GM19023 (cell line): ENCODE measurements around the gene PLPPR2.
"Not testable (repeated sequence)": the region's sequence is repeated elsewhere in the genome, so short reads cannot be mapped to it uniquely, and the experiment has no call there.

Experiments used
- ATAC-seq: cut with Tn5 transposase; IDR thresholded peaks from one replicate; pipeline ENCODE4 v1.9.1; 2021; ENCODE audit warnings: mild to moderate bottlenecking, moderate library complexity; ENCODE audit not compliant: unreplicated experiment

PLPPR2 gene

DNA sequence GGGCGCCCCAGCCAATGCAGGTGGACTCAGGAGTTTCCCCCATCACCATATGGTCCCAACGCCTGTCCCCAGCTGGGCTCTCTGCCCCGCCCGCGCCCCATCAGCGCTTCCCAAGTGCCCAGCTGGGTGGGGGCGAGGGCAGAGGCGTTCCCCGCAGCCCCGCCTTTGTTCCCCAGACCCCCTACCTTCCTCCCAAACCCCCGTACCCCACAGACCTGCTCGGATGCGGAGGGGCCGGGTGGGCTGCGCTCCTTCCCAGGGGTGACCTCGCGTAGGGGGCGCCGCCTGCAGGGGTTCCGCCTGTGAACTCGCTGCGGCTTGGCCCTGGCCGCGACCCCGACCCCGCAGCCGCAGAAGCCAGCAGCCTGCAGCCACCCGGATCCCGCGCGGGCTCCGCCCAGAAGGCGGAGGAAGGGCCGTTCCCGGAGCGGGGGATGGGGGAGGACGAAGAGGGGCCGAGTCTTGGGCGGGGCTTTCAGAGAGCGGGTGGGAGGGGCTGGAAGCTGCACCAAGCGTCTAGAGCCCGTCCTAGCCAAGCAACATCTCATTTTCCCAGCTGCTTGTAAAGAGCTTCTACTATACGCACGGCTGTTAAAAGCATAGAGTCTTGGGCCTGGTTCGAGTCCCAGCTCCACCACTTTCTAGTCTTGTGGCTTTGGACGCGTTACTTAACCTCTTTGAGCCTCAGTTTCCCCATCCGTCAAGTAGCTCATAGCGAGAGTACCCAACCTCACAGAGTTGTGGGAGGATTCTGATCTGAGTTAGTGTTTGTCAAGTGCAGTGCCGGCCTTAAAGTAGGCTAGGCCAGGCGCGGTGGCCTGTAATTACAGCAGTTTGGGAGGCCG, 15.8 kb upstream of the PLPPR2 start, which contains the start of gene RAB3D:
RAB3D (minus strand) TSS at position 404 of the 845 bp plus-strand sequence. CDS start 2,258 bp downstream, outside the sequence.
- ATAC-seq, result peak; percentile 84

DNA sequence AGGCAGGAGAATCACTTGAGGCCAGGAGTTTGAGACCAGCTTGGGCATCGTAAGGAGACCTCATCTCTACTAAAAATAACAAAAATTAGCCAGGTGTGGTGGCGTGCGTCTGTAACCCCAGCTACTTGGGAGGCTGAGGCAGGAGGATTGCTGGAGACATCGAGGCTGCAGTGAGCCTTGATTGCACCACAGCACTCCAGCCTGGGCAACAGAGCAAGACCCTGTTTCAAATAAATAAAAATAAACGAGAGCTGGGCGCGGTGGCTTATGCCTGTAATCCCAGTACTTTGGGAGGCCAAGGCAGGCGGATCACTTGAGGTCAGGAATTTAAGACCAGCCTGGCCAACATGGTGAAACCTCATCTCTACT, 15.1 kb upstream of the PLPPR2 start:
- not testable (repeated sequence) for ATAC-seq

- ATAC-seq, result no peak
These were observed 12.8 kb upstream of the PLPPR2 start for GRCh38 chr19:11342429-11342828.

GRCh38 chr19:11345122-11345803, 10.0 kb upstream of the PLPPR2 start:
- ATAC-seq, result no peak

DNA sequence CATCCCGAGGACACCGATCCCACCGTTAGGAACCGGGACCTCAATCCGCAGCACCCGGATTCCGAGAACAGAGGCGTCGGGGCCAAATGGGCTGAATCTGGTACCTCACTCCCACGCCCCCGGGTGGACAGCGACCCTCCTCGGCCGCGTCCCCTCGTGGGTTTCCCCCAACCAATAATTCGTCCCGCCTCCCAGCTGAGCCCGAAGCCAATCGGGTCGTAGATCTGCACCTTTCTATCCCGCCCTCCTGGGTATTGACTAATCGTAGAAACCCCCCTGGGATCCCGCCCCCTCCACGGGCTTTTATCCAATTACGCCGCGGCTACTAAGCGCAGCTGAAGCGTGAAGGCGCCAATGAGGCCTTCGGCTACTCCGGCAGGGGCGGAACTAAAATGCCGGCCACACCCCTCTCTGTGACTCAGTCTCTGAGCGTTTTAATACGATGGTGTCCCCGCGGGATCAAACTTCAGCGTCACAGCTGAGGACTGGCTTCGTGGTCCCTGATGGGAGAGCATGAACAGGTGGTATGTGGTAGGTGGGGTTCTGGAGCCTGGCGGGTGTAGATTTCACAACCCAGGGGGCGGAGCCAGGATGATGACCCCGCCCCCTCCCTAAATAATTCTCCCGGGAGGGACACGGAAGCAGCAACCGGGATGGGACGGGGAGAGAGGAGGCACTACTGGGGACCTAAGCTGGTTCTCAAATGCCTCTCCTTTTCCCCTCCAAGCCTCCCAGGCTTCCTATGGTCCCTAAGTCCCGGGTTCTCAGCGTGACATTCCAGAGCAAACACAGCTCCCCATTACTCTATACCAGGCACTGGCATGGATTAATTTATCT, 8.9 kb upstream of the PLPPR2 start, which contains the start of the genes CCDC159 and TMEM205:
CCDC159 (plus strand) TSS at position 416 of the 837 bp plus-strand sequence; CDS start at position 504, 88 bp downstream.
TMEM205 (minus strand) TSS at position 165 of the 837 bp plus-strand sequence. CDS start 649 bp downstream, outside the sequence.
- ATAC-seq, result peak; percentile 89

- ATAC-seq, result no peak
These were observed 7.6 kb upstream of the PLPPR2 start for GRCh38 chr19:11347546-11348039.

- ATAC-seq, result no peak
These were observed 6.1 kb upstream of the PLPPR2 start for GRCh38 chr19:11349171-11349570.

- not testable (repeated sequence) for ATAC-seq
These were observed 1.1 kb upstream of the PLPPR2 start for GRCh38 chr19:11354102-11354501.

DNA sequence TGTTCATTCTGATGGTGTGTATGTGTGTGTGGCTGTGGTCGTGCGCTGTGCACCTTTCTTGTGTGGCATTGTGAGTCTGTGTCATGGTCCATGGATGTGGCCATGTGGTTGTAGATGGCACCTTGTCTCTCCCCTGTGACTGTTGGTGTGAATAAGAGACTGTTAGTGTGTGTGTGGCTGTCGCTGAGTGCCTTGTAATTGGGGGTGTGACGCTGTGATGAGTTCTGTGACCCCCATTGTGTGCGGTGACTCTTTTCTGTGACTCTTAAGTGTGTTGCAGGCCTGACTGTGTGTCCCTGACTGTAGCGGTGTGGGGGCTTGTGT, 804 bp downstream of the PLPPR2 start:
- ATAC-seq, result no peak

GRCh38 chr19:11356676-11357550, 1.7 kb downstream of the PLPPR2 start:
- ATAC-seq, result no peak

- no peak for ATAC-seq
These were observed 4.2 kb downstream of the PLPPR2 start for GRCh38 chr19:11359421-11359820.

- no peak for ATAC-seq
These were observed 6.0 kb downstream of the PLPPR2 start for GRCh38 chr19:11361037-11361770.

DNA sequence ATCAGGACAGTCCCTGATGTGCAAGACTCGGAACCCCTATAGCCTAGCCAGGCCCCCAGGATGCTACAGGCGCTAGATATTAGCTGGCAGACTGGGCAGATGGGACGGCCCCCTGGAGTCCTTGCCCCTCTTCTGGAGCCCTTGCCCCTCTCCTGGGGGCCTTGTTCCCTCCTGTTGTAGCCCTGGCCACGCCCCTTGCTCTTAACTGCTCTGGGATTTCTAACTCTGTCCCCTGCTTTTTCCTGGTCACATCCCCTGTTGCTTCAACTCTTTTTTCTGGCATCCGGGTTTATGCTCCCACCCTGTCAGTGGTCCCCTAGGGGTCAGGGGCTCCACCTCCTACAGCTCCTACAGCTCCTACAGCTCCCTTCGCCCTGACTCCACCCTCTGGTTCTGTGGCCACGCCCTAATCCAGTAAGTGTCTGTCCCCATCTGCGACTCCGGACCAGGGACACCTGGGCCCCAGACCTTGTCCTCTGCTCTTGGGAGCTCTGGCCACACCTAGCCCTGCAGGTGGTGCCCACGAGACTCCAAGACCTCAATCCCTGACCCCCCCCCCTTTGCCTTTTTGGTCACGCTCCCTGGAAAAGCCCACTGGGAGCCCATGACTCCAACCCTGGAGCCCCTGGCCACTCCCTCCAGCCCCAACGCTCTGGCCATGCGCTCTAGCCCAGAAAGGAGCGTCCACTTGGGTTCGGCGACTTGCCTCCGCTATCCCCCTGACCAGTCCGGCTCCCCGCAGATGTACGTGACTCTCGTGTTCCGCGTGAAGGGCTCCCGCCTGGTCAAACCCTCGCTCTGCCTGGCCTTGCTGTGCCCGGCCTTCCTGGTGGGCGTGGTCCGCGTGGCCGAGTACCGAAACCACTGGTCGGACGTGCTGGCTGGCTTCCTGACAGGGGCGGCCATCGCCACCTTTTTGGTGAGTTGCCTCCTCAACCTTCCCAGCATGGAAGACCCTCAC, 6.8 kb downstream of the PLPPR2 start:
- no peak for ATAC-seq

- no peak for ATAC-seq
These were observed 8.6 kb downstream of the PLPPR2 start for GRCh38 chr19:11363881-11364280.

GRCh38 chr19:11364296-11364904, 9.2 kb downstream of the PLPPR2 start:
- no peak for ATAC-seq

- no peak for ATAC-seq
These were observed 9.7 kb downstream of the PLPPR2 start for GRCh38 chr19:11364935-11365334.

DNA sequence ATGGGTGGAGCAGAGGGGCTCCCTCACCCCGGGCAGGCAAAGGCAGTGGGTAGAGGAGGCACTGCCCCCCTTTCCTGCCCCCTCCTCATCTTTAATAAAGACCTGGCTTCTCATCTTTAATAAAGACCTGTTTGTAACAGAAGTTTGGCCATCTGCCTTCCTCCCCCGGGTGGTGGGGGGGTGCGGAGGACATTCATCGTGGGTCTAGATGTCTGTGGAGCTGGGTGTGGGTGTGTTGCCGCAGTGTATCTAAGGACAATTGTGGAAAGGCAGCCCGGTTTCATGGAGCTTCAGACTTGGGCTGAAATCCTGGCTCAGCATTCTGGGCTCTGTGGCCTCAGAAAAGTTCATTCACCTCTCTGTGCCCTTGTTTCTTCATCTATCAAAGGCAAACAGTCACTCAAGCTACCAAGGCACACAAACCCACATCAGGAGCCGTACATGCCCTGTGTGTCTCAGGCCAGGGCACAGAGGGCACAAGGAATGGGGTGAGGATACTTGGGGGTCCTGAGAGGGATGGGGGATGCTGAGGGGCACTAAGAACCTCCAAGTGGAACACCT, 10.4 kb downstream of the PLPPR2 start:
- ATAC-seq, result no peak
